Left ventricle myocardium superior (tissue), 1 donor: ENCODE data around the gene CCDC106. TPM values are rescaled to one million over a fixed set of nuclear protein-coding genes. Genes with fewer than 3 reads are reported as not detected.
A peak's percentile ranks its signal among the peaks of the same experiment; 100 is the strongest.

Experiments used
- ATAC-seq: fragments of 200-7000 bp; cut with Tn5 transposase; one replicate; pipeline ENCODE4 v1.9.1; 2020; ENCODE audit warnings: mild to moderate bottlenecking, moderate library complexity
- DNase-seq: peaks from one replicate; pipeline ENCODE4 v3.0.0-alpha.2; 2020
- intact Hi-C: fragments of 100-400 bp; cut with micrococcal nuclease; formaldehyde crosslinking; loops from one replicate; pipeline ENCODE4 v1.11.0; 2022
- total RNA-seq: library from RNA; stranded (reverse); fragmentation: NEBNext Ultra II Directional; extraction: Animal tissue kit (Norgen Biotek cat#: 25700); gene quantifications from one replicate; pipeline ENCODE4 v1.2.1, GENCODE V29; 2021
- donor health status: DM: no; HTN: yes; CAD: no; lungs with severe emphysema.

Gene CCDC106
- total RNA-seq, 1 donor from 2014 or later: 16.8 TPM

DNA sequence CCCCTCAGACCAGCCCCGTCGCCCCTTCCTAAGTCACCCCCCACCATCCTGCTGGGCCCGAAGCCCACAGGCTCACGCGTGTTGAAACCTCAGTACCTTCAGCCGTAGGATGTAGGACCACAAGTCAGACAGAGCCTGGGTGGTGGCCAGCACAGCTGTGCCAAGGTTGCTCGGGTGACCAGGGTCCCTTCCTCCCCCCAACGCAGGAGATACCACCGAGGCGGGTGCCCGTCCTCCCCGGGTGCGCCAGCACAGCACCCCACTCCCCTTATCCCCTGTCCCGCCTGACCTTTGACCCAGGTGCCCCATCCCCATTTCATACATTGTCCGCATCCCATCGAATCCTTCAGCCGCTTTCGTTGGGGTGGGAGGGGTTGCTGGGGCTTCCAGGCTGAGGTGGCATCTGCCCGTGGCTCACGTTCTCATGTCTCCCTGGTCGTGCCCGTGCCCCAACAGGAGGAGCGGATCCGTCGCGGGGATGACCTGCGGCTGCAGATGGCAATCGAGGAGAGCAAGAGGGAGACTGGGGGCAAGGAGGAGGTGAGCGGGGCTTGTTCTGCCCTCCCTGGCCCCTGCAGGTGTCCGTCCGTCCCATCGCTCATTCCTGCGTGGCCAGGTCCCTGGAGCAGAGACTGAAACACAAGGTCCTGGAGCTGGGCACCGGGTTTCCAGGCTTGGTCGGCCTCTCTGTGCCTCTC, 41.5 kb downstream of the CCDC106 start:
- peak; percentile 23 for DNase-seq
- ATAC-seq: no peak
- intact Hi-C loops: no loop called here

- intact Hi-C loops: no loop called here
- DNase-seq (peak; percentile 26), ATAC-seq (no peak)
Observed at GRCh38 chr19:55690109-55690768, 42.2 kb downstream of the CCDC106 start.

- intact Hi-C loops: no loop called here
- DNase-seq (peak; percentile 24), ATAC-seq (no peak)
Observed at GRCh38 chr19:55690769-55691545, 42.9 kb downstream of the CCDC106 start.

DNA sequence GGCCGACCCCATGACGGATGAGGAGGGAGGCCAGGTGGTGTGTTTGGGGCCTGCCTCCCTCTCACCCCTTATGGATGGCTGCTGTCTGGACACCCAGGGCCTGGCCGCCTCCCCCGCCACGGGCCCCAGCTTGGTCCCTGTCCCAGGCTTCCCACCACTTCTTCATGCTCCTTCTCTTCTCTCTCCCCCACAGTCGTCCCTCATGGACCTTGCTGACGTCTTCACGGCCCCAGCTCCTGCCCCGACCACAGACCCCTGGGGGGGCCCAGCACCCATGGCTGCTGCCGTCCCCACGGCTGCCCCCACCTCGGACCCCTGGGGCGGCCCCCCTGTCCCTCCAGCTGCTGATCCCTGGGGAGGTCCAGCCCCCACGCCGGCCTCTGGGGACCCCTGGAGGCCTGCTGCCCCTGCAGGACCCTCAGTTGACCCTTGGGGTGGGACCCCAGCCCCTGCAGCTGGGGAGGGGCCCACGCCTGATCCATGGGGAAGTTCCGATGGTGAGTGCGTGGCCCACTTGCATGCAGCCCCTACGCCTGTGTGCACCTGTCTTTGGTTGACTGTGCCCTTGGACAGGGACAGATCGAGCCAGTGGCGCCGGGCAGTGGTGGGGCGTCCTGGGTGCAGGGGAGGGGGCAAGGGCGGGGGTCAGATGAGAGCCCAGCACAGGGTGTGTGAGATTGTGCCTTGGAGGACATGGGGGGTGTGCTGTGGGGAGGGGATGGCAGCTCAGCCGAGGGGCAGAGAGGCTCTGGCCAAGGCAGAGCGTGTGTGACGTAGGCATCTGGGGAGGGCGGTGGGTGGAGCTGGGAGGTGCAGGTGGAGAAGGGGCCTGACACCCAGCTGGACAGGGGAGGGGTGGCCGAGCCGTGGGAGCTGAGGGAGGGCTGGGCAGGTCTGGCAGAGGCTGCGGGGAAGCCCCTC, 43.8 kb downstream of the CCDC106 start:
- ATAC-seq (no peak), DNase-seq (no peak)
- intact Hi-C loops: no loop called here

DNA sequence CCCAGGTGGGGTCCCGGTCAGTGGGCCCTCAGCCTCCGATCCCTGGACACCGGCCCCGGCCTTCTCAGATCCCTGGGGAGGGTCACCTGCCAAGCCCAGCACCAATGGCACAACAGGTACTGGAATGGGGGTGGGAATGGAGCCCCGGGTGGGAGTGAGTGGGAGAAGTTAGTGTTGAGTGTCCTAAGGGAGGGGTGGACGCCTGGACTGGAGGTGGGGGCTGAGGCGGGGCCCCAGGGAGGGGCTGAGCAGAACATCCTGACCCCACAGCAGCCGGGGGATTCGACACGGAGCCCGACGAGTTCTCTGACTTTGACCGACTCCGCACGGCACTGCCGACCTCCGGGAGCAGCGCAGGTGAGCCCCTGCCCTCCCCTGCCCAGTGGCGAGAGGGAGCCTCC, 44.7 kb downstream of the CCDC106 start:
- intact Hi-C loops: no loop called here
- DNase-seq (peak; percentile 27), ATAC-seq (no peak)

- intact Hi-C loops: no loop called here
- ATAC-seq: no peak
- peak; percentile 21 for DNase-seq
Observed at GRCh38 chr19:55693336-55693974, 45.4 kb downstream of the CCDC106 start.

GRCh38 chr19:55694241-55694655, 46.2 kb downstream of the CCDC106 start:
- no peak for ATAC-seq
- DNase-seq: no peak
- intact Hi-C loops: no loop called here

- intact Hi-C loops: no loop called here
- ATAC-seq (no peak), DNase-seq (no peak)
Observed at GRCh38 chr19:55694656-55695491, 46.9 kb downstream of the CCDC106 start.

DNA sequence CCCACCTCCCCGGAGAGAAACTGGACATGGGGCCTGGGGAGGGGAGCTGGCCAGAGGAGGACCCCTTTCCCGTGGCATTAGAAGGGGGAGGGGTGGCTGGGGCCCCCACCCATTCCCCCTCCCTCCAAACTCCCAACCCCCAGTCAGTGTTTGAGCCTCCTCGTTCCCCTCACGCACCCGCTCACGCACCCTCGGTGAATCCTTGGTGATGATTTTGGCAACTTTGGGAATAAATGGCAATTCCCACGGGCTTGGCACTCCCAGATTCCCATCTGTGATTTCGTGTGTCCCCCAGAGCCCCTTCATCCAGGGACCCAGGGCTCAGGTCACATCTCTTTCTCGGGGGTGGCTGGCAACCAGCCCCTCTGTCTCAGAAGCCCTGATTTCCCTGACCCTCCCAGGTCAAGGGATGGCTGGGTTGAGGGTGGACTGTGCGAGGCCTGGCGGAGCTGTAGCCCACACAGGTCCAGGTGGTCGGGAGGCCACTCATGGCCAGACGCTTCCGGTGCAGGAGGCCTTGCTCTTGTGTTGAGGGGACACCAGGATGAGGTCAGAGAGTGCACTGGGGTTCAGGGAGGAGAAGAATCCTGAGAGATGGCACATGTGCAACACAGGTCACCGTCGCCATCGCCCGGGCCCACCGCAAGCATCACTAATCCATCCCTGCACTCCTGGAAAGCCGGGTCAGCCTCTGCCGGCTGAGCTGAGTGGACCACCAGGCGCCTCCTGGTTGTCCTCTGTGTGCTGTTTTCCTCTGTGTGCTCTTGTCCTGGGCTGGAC, 47.7 kb downstream of the CCDC106 start:
- ATAC-seq (no peak), DNase-seq (no peak)
- intact Hi-C loops: no loop called here

DNA sequence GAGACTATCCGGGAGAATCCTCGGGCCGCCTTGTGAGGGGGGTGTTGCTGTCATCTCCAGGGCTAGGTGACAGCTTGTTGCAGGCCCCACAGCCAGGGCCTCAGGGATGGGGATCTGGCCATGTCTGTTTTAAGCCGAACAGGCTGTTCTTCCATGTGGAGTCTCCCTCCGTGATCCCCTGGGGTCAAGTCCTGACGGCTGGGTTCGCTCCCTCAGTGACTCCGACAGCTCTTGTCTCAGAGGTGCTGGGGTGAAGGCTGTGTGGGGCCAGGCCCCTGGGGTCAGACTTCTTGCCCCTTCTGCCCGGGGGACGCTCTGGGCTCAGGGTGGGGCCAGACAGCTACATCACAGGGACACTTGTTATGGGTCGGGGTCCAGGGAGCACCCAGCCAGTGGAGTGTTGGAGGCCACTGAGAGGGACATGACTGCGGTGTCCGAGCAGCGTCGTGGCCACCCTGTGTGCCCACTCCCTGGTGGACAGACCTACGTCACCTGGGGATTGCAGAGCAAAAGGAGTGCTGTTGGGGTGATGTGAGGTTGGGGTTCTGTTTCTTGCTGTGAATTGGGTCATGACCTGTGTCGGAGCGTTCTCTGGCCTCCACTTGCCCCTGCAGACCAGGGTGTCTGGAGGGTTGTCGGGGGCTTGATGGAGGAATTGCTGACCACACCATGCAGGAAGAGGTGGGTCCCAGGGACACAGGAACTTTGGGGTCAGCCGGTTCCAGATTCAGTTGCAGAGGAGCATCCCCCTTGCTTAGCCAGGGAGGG, 48.5 kb downstream of the CCDC106 start:
- intact Hi-C loops: no loop called here
- ATAC-seq (no peak), DNase-seq (no peak)

GRCh38 chr19:55697069-55697440, 49.0 kb downstream of the CCDC106 start:
- DNase-seq: no peak
- intact Hi-C loops: no loop called here
- no peak for ATAC-seq

DNA sequence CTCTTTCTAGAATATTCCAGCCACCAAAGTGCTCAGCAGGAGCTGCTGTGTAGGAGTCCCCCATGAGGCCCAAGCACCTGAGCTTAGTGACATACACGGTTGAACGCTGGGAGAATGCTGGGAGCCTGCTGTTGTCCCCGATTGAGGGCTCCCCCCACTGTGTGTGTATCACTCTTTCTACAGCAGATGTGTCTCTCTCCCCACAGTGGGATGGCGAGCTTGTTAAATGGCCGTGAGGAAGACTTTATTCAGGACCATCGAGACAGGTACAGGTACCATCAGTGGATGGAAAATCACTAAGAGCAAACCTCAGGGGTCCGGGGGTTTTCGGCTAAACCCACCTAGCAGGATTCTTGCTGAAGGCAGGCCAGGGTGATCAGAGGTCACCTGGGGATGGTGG, 49.7 kb downstream of the CCDC106 start:
- DNase-seq (no peak), ATAC-seq (no peak)
- intact Hi-C loops: no loop called here

DNA sequence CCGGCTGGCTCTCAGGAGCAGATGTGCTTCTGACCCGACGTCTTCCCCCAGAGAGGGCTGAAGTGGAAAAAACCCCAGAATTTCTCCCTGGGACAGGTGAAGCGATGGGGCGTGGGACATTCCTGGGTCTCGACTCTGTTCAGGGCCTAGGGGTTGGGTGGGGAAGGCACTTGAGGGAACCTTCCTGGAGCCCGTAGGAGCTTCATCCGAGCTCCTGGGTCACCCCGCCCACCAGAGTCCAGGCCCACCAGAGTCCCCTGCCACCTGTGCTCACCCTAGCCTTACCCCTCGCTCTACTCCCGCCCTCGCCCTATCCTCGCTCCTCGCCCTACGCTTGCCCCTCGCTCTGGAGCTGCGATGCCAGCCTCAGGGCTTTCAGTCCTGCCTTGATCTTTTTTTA, 50.2 kb downstream of the CCDC106 start:
- no peak for ATAC-seq
- intact Hi-C loops: no loop called here
- no peak for DNase-seq

DNA sequence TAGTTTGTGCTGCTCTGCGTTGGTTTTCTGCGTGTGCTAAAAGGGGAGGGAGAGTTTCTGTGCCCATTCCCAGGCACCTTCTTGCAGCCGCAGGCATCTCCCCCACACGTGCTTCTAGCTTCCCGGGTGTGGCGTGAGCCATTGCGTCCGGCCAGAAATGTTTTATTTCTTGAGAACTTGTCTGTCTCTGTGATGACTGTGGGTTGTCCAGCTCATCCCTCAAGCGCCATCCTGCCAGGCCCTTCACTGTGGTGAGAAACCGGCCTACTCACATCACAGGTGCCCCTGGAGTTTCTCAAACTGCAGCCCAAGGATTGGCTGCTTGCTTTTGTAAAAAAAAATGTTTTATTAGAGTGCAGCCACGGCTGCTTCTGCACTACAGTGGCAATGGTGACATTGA, 51.2 kb downstream of the CCDC106 start:
- ATAC-seq (no peak), DNase-seq (no peak)
- intact Hi-C loops: no loop called here

GRCh38 chr19:55700813-55701212, 52.8 kb downstream of the CCDC106 start:
- ATAC-seq (no peak), DNase-seq (no peak)
- intact Hi-C loops: no loop called here

DNA sequence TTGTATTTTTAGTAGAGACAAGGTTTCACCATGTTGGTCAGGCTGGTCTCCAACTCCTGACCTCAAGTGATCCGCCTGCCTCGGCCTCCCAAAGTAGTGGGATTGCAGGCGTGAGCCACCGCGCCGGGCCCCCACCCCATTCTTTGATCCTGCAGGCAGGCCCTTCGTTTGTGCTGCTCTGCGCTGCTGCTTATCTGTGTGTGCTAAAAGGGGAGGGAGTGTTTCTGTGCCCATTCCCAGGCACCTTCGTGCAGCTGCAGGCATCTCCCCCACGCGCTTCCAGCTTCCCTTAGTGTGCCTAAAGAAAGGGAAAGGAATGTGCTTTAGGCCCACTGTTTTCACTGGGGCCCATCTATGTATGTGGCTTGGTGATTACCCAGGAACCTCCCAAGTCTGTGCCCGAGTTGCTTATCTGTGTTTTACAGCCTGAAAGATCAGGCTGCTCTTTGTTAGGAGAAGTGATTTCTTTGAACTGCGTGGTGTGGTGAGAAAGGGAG, 54.2 kb downstream of the CCDC106 start:
- ATAC-seq: peak; percentile 31
- intact Hi-C loops: no loop called here
- no peak for DNase-seq
